HepG2 (cell line): ENCODE measurements around the gene NATD1. TPM values are rescaled to one million over a fixed set of nuclear protein-coding genes. Genes with fewer than 3 reads are reported as not detected.

ENCODE experiments used
- ATAC-seq: fragments of 200-7000 bp; cut with Tn5 transposase; 3 replicates; pipeline ENCODE4 v1.9.1; 2020; ENCODE audit warnings: mild to moderate bottlenecking, moderate library complexity
- BruUV-seq: library from RNA; stranded (reverse); fragments of 400-500 nt; replicated peaks from 2 replicates; lab custom pipeline; 2021; lab: Mats Ljungman, UMichigan
- CTCF ChIA-PET: fragments of 300-600 bp; formaldehyde crosslinking; extraction: SDS; loops from one replicate; lab custom pipeline; 2021; ENCODE audit warnings: low total read pairs, inconsistent platforms, low intra/inter-chr PET ratio; lab: Yijun Ruan, JAX
- POLR2A ChIA-PET: fragments of 350-600 bp; sonication (Branson Sonifier 250); formaldehyde crosslinking; loops from one replicate; lab custom pipeline; 2020; ENCODE audit warnings: antibody characterized with exemption, inconsistent platforms; lab: Yijun Ruan, JAX
- DNase-seq: peaks from one replicate; pipeline ENCODE4 v3.0.0-alpha.2; 2015; ENCODE audit warnings: low spot score
- FAIRE-seq: peaks from 3 replicates; lab custom pipeline; 2011; peaks lifted over from hg19 to GRCh38; lab: Jason Lieb, UNC
- H2AFZ ChIP-seq: one replicate; pipeline ENCODE4 v1.6.1; 2011; ENCODE audit warnings: low read length, inconsistent platforms
- H3K27ac ChIP-seq: fragments of 300-600 bp; 3 replicates; pipeline ENCODE4 v1.8.0; 2011; ENCODE audit warnings: mixed run types, mild to moderate bottlenecking, mixed read lengths, low read length, inconsistent platforms; ENCODE audit not compliant: insufficient read depth; ENCODE audit errors: extremely low read length
- H3K27me3 ChIP-seq, 2 experiments: fragments of 200-600 bp in 1 of 2; 2 replicates in 1 of 2; 3 replicates in 1 of 2; pipeline versions ENCODE4 v1.6.0 to v1.8.0; 2011; ENCODE audit warnings: low read length in 2 of 2, mild to moderate bottlenecking in 2 of 2, moderate library complexity in 2 of 2, inconsistent platforms in 1 of 2; ENCODE audit not compliant: insufficient read depth in 2 of 2, control insufficient read depth in 1 of 2
- H3K36me3 ChIP-seq, 2 experiments: fragments of 200-600 bp in 1 of 2; replicated peaks in 1 of 2; 2 replicates in 1 of 2; 3 replicates in 1 of 2; pipeline versions ENCODE4 v1.5.1 to v1.8.0; 2011; ENCODE audit warnings: low read length in 2 of 2, inconsistent platforms in 1 of 2; ENCODE audit not compliant: insufficient read depth in 2 of 2, control insufficient read depth in 1 of 2
- H3K4me1 ChIP-seq: 2 replicates; pipeline ENCODE4 v1.5.1; 2012; ENCODE audit warnings: low read length, inconsistent platforms; ENCODE audit not compliant: insufficient read depth
- H3K4me2 ChIP-seq: 2 replicates; pipeline ENCODE4 v1.6.0; 2011; ENCODE audit warnings: low read depth, low read length, inconsistent platforms
- H3K4me3 ChIP-seq, 3 experiments: fragments of 200-600 bp in 1 of 3; sonication (generic), shearing (Covaris generic) in 1 of 3; replicated peaks in 1 of 3; 2 replicates each; pipeline ENCODE4 v1.5.1; 2011 to 2016; ENCODE audit warnings: low read length in 3 of 3, inconsistent platforms in 2 of 3, low read depth in 2 of 3, mild to moderate bottlenecking in 2 of 3, control low read depth in 1 of 3, mixed read lengths in 1 of 3; ENCODE audit not compliant: insufficient read depth in 1 of 3
- H3K79me2 ChIP-seq: one replicate; pipeline ENCODE4 v1.6.1; 2011; ENCODE audit warnings: low read length, inconsistent platforms; ENCODE audit not compliant: insufficient read depth
- H3K9ac ChIP-seq: 2 replicates; pipeline ENCODE4 v1.6.0; 2011; ENCODE audit warnings: mild to moderate bottlenecking, low read depth, low read length, inconsistent platforms; ENCODE audit not compliant: insufficient read depth
- H3K9me3 ChIP-seq: 2 replicates; pipeline ENCODE4 v1.5.1; 2012; ENCODE audit warnings: mild to moderate bottlenecking, low read length
- H4K20me1 ChIP-seq: 2 replicates; pipeline ENCODE4 v1.6.0; 2011; ENCODE audit warnings: inconsistent platforms, mild to moderate bottlenecking, low read length, moderate library complexity; ENCODE audit not compliant: insufficient read depth
- SKI ChIP-seq: fragments of 450-650 bp; IDR thresholded peaks from one replicate; pipeline ENCODE4 v1.6.1; 2018; ENCODE audit warnings: mild to moderate bottlenecking; ENCODE audit not compliant: partially characterized antibody
- ZNF709 ChIP-seq: sonication (generic); formaldehyde crosslinking; IDR thresholded peaks from 2 replicates; pipeline ENCODE4 v1.5.0; 2020; ENCODE audit warnings: mild to moderate bottlenecking, missing genetic modification reagents
- WGBS: methylation state at CpG from one replicate; pipeline ENCODE4 v1.1.6; 2017; ENCODE audit warnings: low lambda C conversion rate; 5-methylcytosine and 5-hydroxymethylcytosine counted together
- in situ Hi-C: cut with HindIII; loops from 2 replicates; pipeline ENCODE4 v1.10.0; 2017; ENCODE audit warnings: low pct_unique_long_range_greater_than_20kb; ENCODE audit not compliant: extremely low pct_ligation_motif_present
- intact Hi-C: fragments of 100-400 bp; cut with micrococcal nuclease; formaldehyde crosslinking; loops from one replicate; pipeline ENCODE4 v1.10.0; 2022; ENCODE audit not compliant: unreplicated experiment
- polyA plus RNA-seq, 8 experiments: library from polyadenylated mRNA; depleted of rRNA in 3 of 8; stranded (reverse) in 7 of 8; unstranded in 1 of 8; fragments of >200 nt; fragmentation: Illumina TruSeq in 4 of 8; extraction: Trizol in 4 of 8; gene quantifications; 2 replicates each; pipeline versions ENCODE4 v1.2.1 to v1.2.3, GENCODE V29; 2011 to 2016; ENCODE audit warnings: low read depth in 4 of 8, missing spikeins in 1 of 8, mixed read lengths in 1 of 8; ENCODE audit not compliant: insufficient read depth in 1 of 8
- total RNA-seq, 5 experiments: library from RNA; depleted of rRNA; stranded (reverse); fragments of >200 nt; fragmentation: Illumina TruSeq; extraction: Trizol; gene quantifications; 2 replicates each; pipeline ENCODE4 v1.2.3, GENCODE V29; 2016; ENCODE audit warnings: low read depth in 1 of 5
- TF ChIP-seq, protein P1 (sequence below): IDR thresholded peaks from 2 replicates; pipeline ENCODE4 v1.6.1; 2016; ENCODE audit warnings: mild to moderate bottlenecking, missing biosample characterization, missing genetic modification reagents
- TF ChIP-seq, protein P2 (sequence below): sonication (generic); formaldehyde crosslinking; IDR thresholded peaks from 2 replicates; pipeline ENCODE4 v1.8.1; 2023; ENCODE audit warnings: missing genetic modification reagents, mild to moderate bottlenecking, borderline replicate concordance
- TF ChIP-seq, protein P3 (sequence below): sonication (generic); formaldehyde crosslinking; IDR thresholded peaks from 2 replicates; pipeline ENCODE4 v1.4.0; 2020; ENCODE audit warnings: missing genetic modification reagents
- TF ChIP-seq, protein P4 (sequence below): sonication (generic); formaldehyde crosslinking; IDR thresholded peaks from 2 replicates; pipeline ENCODE4 v1.4.0; 2020; ENCODE audit warnings: mild to moderate bottlenecking, low read depth, missing genetic modification reagents

NATD1 gene
- total and polyA plus RNA-seq, 2 of the 13 experiments (the other 11 are each of a cell fraction or from before 2014, with no cell fraction given): 0.31 to 2.3 TPM

DNA sequence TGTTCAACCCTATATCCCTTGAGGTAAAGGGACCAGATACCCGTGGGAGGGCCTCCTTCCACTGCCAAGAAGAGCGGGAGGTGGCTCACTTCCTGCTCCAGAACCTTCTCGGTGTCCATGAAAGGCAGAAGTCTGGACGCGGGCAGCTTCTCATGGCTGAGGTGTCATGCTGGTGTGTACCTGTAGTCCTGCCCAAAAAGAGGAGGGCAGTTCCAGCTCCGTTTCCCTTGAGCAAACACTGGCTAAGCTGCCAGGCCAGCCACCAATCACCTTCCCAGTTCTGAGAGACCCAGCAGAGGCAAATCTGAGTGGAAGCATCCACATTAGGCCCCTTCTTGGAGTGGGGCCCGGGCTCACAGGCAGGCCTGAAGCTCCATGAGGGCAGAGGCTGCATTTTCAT is 44.9 kb downstream of the NATD1 start:
- TF ChIP-seq, protein P1, sequence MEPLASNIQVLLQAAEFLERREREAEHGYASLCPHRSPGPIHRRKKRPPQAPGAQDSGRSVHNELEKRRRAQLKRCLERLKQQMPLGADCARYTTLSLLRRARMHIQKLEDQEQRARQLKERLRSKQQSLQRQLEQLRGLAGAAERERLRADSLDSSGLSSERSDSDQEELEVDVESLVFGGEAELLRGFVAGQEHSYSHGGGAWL (CRISPR knock-in tag): no peak
- TF ChIP-seq SKI (no peak), ZNF709 (CRISPR knock-in tag) (no peak)
- TF ChIP-seq, protein P2, sequence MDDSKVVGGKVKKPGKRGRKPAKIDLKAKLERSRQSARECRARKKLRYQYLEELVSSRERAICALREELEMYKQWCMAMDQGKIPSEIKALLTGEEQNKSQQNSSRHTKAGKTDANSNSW: no peak
- TF ChIP-seq, protein P3, sequence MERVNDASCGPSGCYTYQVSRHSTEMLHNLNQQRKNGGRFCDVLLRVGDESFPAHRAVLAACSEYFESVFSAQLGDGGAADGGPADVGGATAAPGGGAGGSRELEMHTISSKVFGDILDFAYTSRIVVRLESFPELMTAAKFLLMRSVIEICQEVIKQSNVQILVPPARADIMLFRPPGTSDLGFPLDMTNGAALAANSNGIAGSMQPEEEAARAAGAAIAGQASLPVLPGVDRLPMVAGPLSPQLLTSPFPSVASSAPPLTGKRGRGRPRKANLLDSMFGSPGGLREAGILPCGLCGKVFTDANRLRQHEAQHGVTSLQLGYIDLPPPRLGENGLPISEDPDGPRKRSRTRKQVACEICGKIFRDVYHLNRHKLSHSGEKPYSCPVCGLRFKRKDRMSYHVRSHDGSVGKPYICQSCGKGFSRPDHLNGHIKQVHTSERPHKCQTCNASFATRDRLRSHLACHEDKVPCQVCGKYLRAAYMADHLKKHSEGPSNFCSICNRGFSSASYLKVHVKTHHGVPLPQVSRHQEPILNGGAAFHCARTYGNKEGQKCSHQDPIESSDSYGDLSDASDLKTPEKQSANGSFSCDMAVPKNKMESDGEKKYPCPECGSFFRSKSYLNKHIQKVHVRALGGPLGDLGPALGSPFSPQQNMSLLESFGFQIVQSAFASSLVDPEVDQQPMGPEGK (CRISPR knock-in tag): no peak
- TF ChIP-seq, protein P4, sequence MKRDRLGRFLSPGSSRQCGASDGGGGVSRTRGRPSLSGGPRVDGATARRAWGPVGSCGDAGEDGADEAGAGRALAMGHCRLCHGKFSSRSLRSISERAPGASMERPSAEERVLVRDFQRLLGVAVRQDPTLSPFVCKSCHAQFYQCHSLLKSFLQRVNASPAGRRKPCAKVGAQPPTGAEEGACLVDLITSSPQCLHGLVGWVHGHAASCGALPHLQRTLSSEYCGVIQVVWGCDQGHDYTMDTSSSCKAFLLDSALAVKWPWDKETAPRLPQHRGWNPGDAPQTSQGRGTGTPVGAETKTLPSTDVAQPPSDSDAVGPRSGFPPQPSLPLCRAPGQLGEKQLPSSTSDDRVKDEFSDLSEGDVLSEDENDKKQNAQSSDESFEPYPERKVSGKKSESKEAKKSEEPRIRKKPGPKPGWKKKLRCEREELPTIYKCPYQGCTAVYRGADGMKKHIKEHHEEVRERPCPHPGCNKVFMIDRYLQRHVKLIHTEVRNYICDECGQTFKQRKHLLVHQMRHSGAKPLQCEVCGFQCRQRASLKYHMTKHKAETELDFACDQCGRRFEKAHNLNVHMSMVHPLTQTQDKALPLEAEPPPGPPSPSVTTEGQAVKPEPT (CRISPR knock-in tag): no peak
- Histone ChIP-seq H3K9ac (no peak overlapping the region), H3K27ac (no peak overlapping the region), H4K20me1 (peaks cover 45% of the 10 kb centered on the region), H3K4me1 (peaks cover 27% of the 10 kb centered on the region), H2AFZ (no peak overlapping the region), H3K79me2 (peaks cover 86% of the 10 kb centered on the region), H3K4me2 (no peak overlapping the region), H3K27me3 (no peaks in the 10 kb centered on the region; a peak in 1 of 5 replicates), H3K4me3 (no peak overlapping the region), H3K9me3 (no peaks in the 10 kb centered on the region), H3K36me3 (peaks cover 8 to 33% of the 10 kb centered on the region in 2 experiments; a peak in 4 of 5 replicates)
- intact Hi-C loops (no loop called here), in situ Hi-C loops (no loop called here)
- WGBS: 92% methylated on average over 5 of the region's 7 CpGs
- no TSS peak for BruUV-seq
- DNase-seq (no peak), FAIRE-seq (no peak), ATAC-seq (no peak)
- ChIA-PET POLR2A (no interaction called here), CTCF (no interaction called here)
